HG02588 (cell line): ENCODE results near the gene CEP63.

Source experiments
- ATAC-seq: cut with Tn5 transposase; IDR thresholded peaks from one replicate; pipeline ENCODE4 v1.9.1; 2021; ENCODE audit warnings: mild to moderate bottlenecking, moderate library complexity; ENCODE audit not compliant: unreplicated experiment

CEP63 gene

DNA sequence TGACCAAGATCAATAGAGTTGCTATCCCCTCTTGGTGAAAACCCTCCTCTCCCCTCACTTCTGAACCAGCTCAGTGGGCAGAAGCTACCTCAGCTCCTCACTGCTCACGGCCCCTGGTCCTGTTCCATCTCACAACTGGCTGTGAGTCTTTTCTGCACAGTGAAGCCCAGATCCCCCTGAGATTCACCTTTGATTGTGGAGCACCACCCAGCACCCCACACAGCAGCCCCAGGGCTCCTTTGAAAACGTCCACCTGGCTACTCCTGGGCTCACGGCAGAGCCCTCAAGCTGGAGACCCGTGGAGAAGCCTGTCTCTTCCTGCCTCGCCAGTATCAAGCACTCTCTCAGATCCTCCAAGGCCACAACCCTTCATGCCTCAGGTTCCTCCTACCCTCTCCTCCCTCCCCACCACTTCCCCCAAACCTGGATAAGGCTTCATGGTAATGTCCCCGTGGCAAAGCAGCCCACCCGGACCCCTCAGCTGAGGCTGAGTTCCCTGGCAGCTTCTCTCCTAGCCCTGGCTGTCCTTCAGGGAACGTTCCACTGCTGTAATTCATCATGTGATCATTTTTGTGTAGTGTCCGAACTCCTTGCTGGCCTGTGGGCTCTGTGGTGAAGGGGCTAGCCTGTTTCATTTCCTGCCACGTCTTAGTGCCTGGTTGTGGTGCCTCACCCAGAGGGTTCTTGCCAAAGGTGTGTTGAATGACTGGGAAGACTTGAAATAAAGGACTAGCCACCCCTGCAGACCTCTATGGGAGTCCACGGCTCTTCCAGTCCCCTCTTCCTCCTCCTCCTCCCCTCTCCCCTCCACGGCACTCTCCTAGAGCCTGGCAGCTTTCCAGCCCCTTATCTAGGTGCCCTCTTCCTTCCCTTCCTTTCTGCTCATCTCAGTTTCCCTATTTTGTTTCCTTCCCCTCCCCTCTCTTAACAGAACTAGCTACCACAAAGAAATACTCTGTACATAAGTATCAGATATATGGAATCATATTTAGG is 120.5 kb downstream of the CEP63 start:
- ATAC-seq: no peak

DNA sequence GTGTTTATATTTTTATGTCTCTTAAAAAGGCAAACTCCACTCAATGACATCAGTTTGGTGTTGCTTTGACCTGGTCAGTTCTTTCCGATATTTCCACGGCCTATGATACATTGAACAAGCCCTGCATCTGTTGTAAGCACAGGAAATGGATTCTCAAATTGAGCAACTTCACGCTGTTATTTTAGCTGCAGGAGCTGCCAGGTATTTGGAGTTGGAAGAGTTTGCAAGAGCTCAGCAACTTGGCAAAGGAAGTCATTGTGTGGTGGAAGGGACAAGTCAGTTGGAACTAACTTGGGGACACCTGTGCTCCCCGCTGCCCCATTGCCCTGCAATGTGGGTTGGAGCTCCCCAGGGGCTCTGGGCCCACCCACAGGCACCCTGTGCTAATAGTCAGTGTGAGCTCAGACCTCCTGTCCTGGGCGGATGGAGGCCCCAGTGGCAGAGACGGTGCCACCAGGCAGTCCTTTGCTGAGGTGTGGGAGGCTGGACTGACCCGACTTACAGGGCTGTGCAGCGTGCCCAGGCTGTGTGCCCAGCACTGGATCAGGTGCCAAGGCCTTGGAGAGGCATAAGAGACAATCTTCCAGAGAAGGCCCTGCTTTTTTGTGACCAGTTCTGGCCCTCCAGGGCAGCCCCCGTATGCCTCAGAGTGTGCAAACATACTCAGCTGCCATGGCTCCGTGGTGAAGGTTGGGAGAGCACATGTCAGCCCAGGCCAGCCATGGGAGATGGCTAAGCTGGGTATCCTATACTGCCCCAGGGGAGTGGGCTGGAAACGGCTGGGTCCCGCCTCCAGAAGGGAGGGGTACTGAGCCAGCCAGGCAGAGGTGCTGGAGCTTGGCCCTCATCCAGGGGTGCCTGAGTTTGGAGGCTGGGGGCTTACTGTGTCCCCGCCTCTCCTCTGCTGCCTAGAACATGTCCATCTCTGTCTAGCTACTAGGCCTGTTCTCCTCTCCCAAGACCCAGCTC is 121.5 kb downstream of the CEP63 start:
- no peak for ATAC-seq

DNA sequence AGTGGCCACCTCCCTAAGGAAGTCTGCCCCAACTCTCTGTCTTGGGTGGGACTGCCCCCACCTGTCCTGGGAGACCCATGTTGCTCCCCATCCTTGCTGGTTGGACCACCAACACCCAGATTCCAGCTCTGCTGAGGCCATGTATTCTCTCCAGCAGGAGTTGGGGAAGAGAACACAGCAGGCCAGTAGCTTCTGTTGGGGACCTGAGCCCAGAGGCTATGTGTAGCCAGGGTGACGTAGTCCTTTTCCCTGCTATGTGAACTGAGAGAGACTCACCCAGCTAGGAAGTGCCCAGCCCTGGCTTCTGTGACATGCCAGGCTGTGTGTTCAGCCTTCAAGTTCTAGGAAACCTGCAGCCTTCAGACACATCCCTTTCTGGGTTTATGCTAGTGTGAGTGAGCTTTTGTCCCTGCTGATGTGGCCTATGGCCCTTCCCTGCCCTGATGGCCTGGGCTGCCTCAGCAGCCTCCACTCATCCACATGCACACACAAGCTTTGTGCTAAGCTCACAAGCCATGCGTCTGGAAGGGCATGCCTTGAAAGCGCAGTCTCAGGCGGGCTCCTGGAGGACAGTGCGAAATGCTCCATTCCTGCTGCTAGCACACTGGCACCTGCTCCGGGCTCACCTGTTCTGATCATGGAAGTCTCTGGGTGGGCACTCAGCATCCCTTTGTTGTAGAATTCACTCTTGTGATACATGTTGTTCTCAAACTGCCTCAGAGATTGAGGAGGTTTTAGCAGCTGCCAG is 122.3 kb downstream of the CEP63 start:
- no peak for ATAC-seq

DNA sequence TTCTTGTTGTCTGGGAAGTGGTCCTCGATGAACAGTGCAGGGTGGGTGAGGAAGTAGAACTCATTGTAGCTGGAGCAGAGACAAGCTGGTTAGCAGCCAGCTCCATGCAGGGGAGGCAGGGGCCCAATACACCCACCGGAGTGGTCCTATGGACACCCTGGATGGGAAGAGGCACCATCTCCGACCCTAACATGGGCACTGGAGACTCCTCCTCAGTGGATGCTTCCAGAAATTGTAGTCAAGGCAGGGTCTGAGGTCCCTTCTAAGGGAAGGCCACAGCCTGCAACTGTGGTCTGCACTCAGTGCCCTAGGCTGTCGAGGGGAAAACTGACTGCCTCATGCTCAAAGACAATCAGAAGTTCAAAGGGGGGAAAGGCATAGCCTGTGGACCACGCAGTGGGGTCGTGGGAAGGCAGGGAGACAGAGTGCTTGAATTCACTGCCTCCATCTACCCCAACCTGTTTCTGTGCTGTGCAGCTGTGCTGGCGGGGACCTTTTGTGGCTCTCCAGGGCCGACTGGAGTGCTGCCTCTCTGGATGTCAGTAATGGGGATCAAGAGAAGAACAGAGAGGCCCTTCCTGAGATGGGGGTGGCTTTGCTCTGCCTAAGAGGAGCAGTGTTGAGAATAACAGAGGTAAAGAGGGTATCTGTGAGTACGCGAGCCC is 123.0 kb downstream of the CEP63 start:
- no peak for ATAC-seq

DNA sequence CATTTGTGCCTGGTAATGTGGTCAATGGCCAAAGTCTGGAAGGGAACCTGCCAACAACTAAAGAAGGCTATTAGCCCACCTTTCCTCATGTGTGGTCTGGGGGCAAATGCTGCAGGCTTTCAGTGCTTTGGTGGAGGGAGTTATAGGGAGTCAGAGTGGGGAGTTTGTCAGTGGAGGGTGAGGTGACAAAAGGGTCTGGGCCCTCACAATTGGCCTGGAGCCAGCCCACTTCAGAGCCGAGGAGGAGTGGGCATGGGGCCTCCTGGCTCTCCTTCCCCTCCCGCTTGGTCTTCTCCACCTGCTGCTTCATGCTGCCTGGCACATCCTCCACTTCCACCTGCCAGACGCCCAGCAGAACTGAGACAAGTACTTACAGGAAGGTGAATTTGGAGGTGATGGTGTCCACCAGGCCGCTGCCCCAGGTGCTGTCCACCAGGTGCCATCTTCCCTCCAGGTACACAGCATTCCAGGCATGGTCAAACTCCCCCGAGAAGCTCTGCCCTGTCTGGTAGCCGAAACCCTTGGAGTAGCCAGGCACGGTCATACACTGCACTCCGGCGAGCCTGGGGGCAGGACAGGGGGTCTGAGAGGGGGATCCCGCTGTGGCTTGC is 124.1 kb downstream of the CEP63 start:
- no peak for ATAC-seq

DNA sequence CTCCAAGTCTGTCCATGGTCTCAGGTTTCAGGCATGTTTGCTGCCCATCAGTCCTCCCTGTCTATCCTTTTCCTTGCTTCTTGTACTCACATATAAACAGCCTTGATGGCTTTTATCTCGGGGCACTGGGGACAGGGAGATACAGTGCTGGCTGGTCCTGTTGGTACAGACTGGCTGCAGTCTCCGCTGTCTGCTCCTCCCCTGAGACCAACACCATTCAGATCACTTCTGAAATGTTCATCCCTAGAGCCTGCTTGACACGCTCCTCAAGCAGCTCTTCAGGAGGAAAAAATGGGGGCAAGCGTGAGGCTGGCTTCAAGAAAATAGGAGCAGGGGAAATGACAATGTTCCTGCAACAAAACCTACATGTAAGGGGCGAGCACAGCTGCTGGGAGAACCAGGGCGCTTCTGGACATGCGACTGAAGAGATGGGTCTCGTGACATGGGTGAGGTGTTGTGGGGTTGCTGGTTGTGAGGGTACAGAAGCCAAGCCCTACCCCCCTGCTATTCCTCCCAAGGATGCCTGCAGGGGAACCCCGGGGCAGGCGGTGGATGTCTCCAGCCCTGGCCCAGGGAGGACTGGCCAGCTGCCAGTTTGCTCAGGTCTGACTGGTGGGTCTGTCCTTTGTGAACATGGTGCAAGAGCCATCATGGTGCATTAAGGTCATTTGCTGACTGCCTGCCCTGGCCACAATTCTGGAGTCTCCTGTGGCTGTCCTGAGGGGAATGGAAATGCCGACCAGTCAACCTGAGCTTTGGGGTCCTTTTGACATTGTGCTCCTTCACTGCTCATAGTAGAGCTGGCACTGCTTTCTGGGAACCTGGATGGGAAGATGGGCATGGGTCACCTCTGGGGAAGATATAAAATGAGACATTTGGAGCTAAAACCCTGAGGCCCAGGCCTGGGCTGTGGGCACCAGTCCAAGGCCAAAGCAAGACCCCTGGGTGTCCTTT is 124.9 kb downstream of the CEP63 start:
- ATAC-seq: no peak

DNA sequence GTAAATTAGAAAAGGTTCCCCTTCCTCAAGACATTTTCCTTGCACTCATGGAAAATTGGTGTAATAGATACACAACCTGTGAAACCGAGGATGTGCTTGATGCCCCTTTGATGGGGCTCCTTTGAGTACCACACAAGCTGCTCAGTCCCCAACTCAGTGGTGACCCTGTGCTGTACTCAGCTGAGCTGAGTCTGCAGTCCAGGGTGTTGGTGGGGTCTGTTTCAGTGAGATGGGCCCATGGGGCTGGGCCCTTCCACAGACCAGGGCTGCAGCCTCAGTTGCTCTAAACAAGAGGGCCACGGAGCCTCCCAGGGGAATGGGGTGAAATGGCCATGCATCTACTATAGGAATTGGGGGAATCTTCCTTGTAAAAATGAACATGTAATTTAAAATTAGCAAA is 125.7 kb downstream of the CEP63 start:
- ATAC-seq: no peak

DNA sequence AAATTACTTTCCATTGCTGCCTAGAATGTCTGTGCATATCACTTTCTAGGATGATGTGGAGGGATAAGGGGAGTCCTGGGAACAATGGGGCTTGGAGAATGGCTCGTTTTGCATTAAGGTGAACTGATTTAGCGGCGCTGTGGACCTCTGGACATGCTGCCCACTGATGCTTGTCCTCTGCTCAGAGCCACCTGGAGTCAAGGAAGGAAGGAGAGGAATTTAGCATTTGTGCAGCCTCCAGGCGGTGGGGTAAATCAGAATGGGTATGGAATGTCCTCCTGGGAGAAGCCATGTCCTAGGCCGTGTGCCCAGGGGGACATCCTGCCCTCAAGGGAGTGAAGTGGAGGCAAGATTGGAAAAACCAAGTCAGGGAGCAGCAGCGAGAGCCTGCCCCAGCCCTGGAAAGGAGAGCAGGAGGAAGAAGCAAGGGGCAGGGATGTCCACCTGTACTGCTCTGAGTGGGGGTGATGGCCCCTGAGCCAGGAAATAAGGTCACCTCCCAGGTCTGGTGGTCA is 127.2 kb downstream of the CEP63 start:
- ATAC-seq: no peak

DNA sequence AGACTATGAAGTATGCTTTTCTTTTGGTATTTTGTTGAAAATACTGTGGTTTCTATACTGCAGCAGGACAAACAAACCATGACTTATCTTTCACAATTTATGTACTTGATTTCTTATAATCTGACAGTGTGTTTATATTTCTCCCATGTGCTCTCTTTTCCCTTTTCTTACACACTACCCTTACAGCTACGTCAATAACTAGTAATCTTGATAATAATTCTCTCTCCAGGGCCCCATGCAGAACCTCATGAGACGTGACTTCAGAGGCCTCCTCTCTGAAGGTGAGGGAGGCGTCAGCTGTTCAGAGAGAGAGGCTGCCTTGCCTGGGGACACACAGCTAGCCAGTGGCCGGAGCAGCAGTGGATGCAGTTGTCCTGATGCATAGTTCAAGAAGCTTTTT is 129.1 kb downstream of the CEP63 start:
- ATAC-seq: no peak

DNA sequence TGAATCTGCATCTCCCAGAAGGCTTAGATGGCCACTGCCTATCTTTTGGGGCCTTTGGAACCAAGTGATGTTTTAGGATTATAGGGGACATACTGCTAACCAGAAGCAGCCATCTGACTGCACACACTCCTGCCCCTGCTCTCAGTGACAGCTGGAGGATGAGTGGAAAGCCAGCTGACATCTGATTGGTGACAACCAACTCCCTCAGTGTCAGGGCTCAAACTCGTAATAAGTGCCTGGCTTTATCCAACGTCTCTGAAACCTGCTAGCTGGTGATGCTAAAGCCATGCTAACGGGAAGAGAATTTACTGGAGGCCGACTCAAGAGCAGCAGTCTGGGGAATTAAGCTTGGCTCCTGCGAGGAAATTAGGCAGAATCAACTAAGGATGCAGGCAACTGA is 129.9 kb downstream of the CEP63 start:
- no peak for ATAC-seq

DNA sequence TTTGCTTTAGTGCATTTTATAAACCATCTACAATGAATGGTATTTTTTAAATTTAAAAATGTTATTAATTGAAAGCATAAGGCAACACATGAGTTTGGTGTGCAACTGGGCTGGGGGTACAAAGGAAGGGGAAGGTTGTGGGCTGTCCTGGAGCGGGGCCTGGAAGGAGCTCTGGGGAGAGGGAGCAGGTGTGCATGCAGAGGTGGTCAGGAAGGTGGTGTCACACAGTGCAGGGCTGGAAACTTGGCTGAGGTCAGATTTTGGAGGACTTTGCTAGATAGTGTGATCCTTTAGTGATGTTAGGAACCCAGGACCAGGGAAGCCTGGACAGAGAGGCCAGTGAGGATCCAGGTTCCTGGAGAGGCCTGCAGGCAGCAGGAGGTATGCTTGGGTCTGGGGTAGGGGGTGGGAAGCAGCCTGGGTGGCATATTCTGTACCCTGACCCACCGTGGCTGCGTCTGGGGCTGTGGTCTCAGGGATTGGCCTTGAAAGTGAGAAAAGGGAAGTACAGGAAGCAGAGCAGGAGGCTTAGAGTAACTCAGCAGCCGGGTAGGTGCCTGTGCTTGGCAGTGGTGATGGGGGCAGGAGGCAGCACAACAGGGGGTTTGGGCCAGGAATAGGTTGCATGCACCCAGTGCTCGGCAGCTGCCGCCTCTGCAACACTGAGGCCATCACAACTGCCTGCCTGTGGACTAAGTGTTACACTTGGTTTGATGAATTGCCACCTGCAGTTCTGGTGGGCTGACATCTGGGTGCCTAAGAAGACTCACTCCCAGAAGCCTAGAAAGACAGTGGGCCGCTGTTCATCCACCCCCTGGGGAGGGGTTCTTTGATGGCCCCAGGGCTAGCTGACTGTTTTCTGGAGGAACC is 132.0 kb downstream of the CEP63 start:
- no peak for ATAC-seq

DNA sequence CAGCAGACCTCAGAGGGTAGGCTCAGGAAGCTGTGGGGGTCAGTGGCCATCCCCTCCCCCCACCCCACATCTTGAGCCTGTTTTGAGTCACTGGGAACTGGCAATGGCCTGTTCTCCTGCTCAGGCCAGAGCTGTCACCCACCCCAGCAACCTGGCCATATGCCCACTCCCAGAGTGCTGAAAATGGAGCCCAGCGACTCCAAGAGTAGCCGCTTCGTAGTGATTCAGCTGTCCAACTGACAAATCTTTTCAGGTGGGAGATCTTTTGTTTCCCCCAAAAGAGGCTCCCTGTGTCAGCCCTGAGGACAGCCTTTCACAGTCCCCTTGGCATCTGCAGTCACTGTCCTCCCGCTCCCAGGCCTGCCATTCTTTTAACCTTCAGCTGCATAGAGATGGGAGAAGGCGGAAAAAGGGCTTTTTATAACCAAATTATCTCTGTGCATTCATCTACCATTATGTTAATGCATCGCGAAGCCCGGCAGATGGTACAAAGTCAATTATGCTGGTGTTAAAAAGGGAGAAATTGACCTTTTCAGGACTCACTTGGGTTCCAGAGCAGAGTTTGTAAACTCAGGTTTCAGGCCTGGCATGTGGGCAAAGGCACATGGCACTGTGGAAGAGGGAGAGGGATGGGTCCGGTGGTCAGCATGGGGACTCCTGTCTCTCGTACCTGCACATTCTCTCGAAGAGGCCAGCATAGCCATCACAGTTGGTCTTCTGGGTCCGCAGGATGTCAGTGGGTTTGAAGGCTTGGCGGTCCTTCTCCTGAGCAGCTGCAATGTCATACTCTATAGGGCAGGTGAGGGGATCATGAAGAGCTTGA is 132.8 kb downstream of the CEP63 start:
- no peak for ATAC-seq

DNA sequence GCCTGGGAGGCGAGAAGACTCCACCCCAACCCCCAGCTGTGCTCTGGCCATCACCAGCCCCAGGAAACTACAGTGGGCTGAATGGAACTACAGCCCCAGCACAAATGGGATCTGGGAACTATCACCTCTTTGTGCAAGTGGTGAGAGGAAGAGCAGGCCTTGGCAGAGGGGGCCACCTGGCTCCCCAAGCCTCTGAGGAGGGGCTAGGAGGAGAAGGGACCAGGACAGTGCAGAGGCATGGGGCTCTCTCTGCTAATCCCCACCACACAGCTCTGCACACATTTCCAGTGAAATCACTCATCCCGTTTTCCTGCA is 133.4 kb downstream of the CEP63 start:
- ATAC-seq: no peak

DNA sequence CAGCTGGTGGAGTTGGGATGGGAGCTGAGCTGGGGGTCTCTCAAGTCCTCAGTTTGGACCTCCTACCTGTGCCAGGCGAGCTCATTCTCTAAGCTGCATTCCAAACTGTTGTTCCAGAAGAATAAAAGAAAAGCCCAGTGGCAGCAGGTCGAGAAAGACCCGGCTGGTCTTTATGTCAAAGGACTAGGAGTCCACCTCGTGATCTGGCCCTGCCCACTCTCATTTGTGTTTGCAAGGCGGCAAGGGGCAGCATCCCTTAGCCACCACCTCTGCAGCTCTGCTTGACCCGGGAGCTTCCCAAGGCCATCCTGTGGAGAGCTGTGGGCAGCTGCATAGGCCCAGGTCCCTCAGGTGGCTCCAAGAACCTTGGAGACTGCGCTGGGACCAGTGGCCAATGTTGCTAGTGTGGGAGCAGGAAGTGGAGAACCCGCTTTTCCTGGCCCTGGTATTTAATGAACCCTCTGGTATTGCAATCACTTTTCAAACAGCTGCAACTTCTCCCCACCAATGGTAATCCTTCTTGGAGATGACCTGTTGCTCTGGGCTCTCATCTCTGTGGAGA is 134.1 kb downstream of the CEP63 start:
- no peak for ATAC-seq

DNA sequence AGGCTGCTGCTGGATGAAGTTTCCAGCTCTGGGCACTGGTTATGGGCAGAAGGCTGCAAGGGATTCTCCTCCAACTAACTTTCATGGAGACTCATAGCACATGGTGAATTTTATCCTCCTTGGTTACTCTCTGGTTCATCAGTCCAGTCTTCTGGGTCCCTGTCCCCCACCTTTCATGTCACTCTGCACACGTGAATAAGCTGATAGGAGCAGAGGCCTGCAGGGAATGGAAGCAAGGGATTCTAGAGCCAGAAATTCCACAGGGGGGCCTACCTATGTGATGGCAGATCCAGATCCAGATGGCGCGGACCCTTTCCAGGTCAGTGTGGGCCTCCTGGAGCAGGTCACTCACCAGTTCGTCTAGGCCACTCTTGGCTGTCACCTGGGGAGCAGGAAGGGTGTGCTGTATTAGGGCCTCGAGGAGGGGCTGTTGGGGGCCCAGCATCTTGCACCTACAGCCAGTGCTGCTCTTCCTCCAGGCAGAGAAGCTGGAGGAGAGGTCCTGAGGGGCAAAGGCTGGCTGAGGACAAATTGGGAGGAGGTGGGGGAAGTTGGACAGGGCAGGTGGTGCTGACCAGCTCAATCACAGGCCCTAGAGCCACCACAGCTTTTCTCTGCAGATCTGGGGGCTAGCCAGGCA is 134.7 kb downstream of the CEP63 start:
- no peak for ATAC-seq

DNA sequence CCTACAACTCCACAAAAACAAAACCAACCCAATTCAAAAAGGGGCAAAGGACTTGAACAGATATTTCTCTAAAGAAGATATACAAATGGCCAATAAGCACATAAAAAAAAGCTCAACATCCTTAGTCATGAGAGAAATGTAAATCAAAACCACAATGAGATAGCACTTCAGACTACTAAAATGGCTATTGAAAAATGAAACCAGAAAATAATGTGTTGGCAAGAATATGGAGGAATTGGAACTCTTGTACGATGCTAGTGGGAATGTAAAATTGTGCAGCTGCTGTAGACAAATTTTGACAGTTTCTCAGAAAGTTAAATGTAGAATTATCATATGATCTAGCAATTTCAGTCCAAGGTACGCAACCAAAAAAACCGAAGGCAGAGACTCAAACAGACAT is 136.0 kb downstream of the CEP63 start:
- no peak for ATAC-seq
